BLaER1 treated with 17β-estradiol and CSF1 and Interleukin-3, amounts not matched to agents 10 nM and 100 nM (cell line): ENCODE data around the gene L3MBTL4.

ENCODE experiments used
- H3K27ac ChIP-seq, 11 experiments: shearing (Covaris generic); formaldehyde crosslinking; 2 replicates each; pipeline ENCODE4 v1.8.1; 2022
- H3K27me3 ChIP-seq, 11 experiments: shearing (Covaris generic); formaldehyde crosslinking; 2 replicates each; pipeline ENCODE4 v1.8.1; 2022
- H3K36me3 ChIP-seq, 11 experiments: shearing (Covaris generic); formaldehyde crosslinking; 2 replicates each; pipeline ENCODE4 v1.8.1; 2022
- H3K4me1 ChIP-seq, 10 experiments: shearing (Covaris generic); formaldehyde crosslinking; 2 replicates each; pipeline ENCODE4 v1.8.1; 2022
- H3K4me2 ChIP-seq, 11 experiments: shearing (Covaris generic); formaldehyde crosslinking; 2 replicates each; pipeline ENCODE4 v1.8.1; 2022
- H3K4me3 ChIP-seq, 10 experiments: shearing (Covaris generic); formaldehyde crosslinking; 2 replicates each; pipeline ENCODE4 v1.8.1; 2022
- H3K9ac ChIP-seq, 11 experiments: shearing (Covaris generic); formaldehyde crosslinking; 2 replicates each; pipeline ENCODE4 v1.8.1; 2022
- H3K9me3 ChIP-seq, 11 experiments: shearing (Covaris generic); formaldehyde crosslinking; replicated peaks in 1 of 11; 2 replicates each; pipeline ENCODE4 v1.8.1; 2022
- H4K20me1 ChIP-seq, 11 experiments: shearing (Covaris generic); formaldehyde crosslinking; 2 replicates each; pipeline ENCODE4 v1.8.1; 2022
- Cebpa-rat ChIP-seq, 11 experiments: shearing (Covaris generic); IDR thresholded peaks; 2 replicates each; pipeline ENCODE4 v1.8.1; 2022

Gene L3MBTL4

DNA sequence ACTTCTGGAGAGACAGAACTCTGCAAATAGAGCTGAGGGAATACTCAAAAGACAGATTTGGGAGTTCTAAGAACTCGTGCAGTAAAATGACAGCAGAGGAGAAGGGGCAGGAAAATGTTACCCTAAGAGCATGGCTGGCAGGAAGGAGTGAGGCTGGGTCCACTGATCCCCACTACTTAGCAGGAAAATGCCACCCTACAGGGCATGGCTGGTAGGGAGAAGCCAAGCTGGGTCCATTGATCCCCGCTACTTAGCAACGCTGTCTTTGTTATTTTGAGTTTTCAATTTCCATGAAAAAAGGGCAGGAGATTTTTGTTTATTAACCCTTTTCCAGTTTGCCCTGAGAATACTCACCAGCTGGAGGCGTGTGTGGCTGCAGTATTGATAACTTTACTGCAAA, 419.1 kb downstream of the L3MBTL4 start:
- Histone ChIP-seq H3K4me3 (no peak overlapping the region), H3K4me1 (peaks cover 0 to 6% (median 0%) of the 10 kb centered on the region in 10 experiments; a peak in 1 of 20 replicates), H3K9me3 (peaks cover 5 to 12% (median 9%) of the 10 kb centered on the region in 11 experiments; a peak in 21 of 22 replicates), H4K20me1 (no peaks in the 10 kb centered on the region), H3K27ac (no peak overlapping the region), H3K36me3 (no peaks in the 10 kb centered on the region; a peak in 1 of 22 replicates), H3K9ac (no peak overlapping the region), H3K4me2 (no peak overlapping the region), H3K27me3 (no peaks in the 10 kb centered on the region)
- no peak for TF ChIP-seq Cebpa-rat (IDR thresholded peaks at IDR 0.05)

- Histone ChIP-seq H3K4me2 (no peak overlapping the region), H3K4me3 (no peak overlapping the region), H4K20me1 (no peaks in the 10 kb centered on the region), H3K4me1 (0 out of 20 replicates have a peak, but pooled peaks cover 0 to 6% (median 0%) of the 10 kb centered on the region in 10 experiments), H3K9me3 (no peaks in the 10 kb centered on the region; a peak in 1 of 22 replicates), H3K9ac (no peak overlapping the region), H3K36me3 (no peaks in the 10 kb centered on the region), H3K27ac (no peak overlapping the region), H3K27me3 (no peaks in the 10 kb centered on the region)
- TF ChIP-seq Cebpa-rat (IDR thresholded peaks at IDR 0.05): no peak
These were observed 420.8 kb downstream of the L3MBTL4 start for GRCh38 chr18:5993938-5994337.

GRCh38 chr18:5992381-5992780, 422.3 kb downstream of the L3MBTL4 start:
- TF ChIP-seq Cebpa-rat (IDR thresholded peaks at IDR 0.05): no peak
- H3K27me3 ChIP-seq: no peaks in the 10 kb centered on the region
- H3K9ac ChIP-seq: no peak overlapping the region
- H3K4me3 ChIP-seq: no peak overlapping the region
- no peak overlapping the region for H3K27ac ChIP-seq
- no peak overlapping the region for H3K4me2 ChIP-seq
- no peaks in the 10 kb centered on the region; a peak in 1 of 22 replicates for H3K9me3 ChIP-seq
- H3K4me1 ChIP-seq: no peaks in the 10 kb centered on the region
- H3K36me3 ChIP-seq: no peaks in the 10 kb centered on the region
- no peaks in the 10 kb centered on the region for H4K20me1 ChIP-seq

GRCh38 chr18:5987249-5987648, 427.5 kb downstream of the L3MBTL4 start:
- H3K4me1 ChIP-seq: peaks cover 0 to 11% (median 4%) of the 10 kb centered on the region in 10 experiments; a peak in 9 of 20 replicates
- no peaks in the 10 kb centered on the region for H3K27me3 ChIP-seq
- no peaks in the 10 kb centered on the region for H4K20me1 ChIP-seq
- H3K4me2 ChIP-seq: no peak overlapping the region
- no peak for TF ChIP-seq Cebpa-rat (IDR thresholded peaks at IDR 0.05)
- H3K4me3 ChIP-seq: no peak overlapping the region
- no peak overlapping the region for H3K9ac ChIP-seq
- H3K27ac ChIP-seq: no peak overlapping the region
- no peaks in the 10 kb centered on the region for H3K36me3 ChIP-seq
- H3K9me3 ChIP-seq: no peaks in the 10 kb centered on the region; a peak in 2 of 22 replicates

DNA sequence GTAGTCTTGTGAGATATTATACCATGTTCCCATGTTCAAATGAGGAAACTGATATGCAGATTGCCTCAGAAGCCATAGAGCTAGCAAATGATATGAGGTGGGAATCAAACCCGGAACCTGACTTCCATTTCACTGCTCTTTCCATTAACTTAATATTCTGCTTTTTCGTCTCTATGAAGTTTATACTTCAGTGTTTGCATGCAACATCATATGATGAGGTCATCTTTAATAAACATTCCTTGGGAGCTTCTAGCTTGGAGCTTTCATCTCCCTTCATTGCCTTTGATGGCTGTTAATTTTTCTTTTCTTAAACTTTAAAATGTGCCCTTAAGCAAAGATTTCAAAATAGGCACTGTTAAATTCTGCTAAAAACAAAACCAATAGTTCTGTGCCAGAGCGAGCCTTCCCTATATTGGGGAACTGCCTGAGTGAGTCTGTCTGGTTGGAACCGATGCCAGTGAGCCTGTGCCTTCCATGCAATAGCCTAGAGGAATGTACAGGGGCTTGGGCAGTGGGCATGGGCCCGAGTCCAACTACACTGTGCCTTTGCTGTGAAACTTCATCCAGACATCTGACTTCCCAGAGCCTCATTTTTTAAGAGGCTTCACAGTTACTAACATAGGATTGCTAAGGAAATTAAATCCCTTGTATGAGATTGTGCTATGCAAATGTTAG, 428.3 kb downstream of the L3MBTL4 start:
- H4K20me1 ChIP-seq: no peaks in the 10 kb centered on the region
- TF ChIP-seq Cebpa-rat (IDR thresholded peaks at IDR 0.05): no peak

GRCh38 chr18:5984245-5984644, 430.5 kb downstream of the L3MBTL4 start:
- no peak overlapping the region for H3K4me3 ChIP-seq
- peaks cover 0 to 12% (median 8%) of the 10 kb centered on the region in 10 experiments; a peak in 11 of 20 replicates for H3K4me1 ChIP-seq
- no peaks in the 10 kb centered on the region; a peak in 1 of 22 replicates for H3K9me3 ChIP-seq
- H4K20me1 ChIP-seq: no peaks in the 10 kb centered on the region
- no peaks in the 10 kb centered on the region for H3K27me3 ChIP-seq
- 0 out of 22 replicates have a peak overlapping the region, but pooled peaks of 1 of the 11 experiments have one; percentile 30 for H3K4me2 ChIP-seq
- no peak for TF ChIP-seq Cebpa-rat (IDR thresholded peaks at IDR 0.05)
- no peak overlapping the region for H3K9ac ChIP-seq
- no peaks in the 10 kb centered on the region for H3K36me3 ChIP-seq
- no peak overlapping the region for H3K27ac ChIP-seq

More for the DNA sequence above, 428.3 kb downstream of the L3MBTL4 start:
- peaks cover 0 to 12% (median 8%) of the 10 kb centered on the region in 10 experiments; a peak in 9 of 20 replicates for H3K4me1 ChIP-seq
- no peak overlapping the region for H3K27ac ChIP-seq
- no peaks in the 10 kb centered on the region for H3K27me3 ChIP-seq
- H3K4me2 ChIP-seq: no peak overlapping the region
- H3K36me3 ChIP-seq: no peaks in the 10 kb centered on the region
- H3K9me3 ChIP-seq: no peaks in the 10 kb centered on the region; a peak in 1 of 22 replicates
- no peak overlapping the region for H3K4me3 ChIP-seq
- no peak overlapping the region for H3K9ac ChIP-seq

DNA sequence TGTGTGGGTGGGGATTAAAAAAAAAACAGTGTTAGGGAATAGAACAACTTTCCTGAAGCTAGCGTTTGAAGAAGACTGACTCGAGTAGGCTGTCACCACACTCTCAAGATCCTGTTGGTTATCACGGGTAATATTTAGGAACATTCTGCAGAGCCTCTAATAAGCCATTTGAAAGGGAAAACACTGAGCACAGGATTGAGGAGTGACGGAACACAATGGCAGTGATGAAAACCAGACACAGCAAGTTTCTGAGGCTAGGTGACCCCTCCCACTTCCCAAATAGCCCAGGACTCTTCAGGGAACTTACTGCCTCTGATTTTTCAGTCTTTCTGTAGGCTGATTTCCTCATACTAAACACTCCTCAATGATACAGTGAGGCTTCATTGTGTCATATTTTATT, 431.2 kb downstream of the L3MBTL4 start:
- peak overlapping the region in 2 of 11 experiments; percentile 15 to 30; a peak in 3 of 22 replicates for H3K4me2 ChIP-seq
- H3K36me3 ChIP-seq: no peaks in the 10 kb centered on the region
- no peaks in the 10 kb centered on the region; a peak in 1 of 22 replicates for H3K9me3 ChIP-seq
- no peak for TF ChIP-seq Cebpa-rat (IDR thresholded peaks at IDR 0.05)
- H3K27me3 ChIP-seq: no peaks in the 10 kb centered on the region
- peaks cover 6 to 15% (median 8%) of the 10 kb centered on the region in 10 experiments; a peak in 15 of 20 replicates for H3K4me1 ChIP-seq
- H3K4me3 ChIP-seq: no peak overlapping the region
- no peak overlapping the region for H3K9ac ChIP-seq
- no peaks in the 10 kb centered on the region for H4K20me1 ChIP-seq
- H3K27ac ChIP-seq: no peak overlapping the region

DNA sequence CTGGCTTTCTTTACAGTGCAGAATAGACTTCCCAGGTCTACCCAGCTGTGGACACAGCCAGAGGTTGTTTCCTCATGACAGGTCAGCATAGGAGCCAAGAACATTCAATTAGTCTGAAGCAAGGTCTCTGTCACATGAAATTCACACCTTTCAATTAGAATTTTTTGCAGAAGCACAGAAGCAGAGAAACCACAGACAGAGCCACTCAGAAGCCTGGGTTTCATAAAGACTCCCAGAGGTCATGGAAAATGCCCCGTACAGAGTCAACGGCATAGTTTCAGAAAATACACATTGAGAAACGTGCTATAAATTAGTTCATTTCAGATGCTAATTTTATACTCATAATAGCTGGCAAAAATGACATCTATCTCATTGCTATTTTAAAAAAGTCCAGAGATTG, 432.4 kb downstream of the L3MBTL4 start:
- no peaks in the 10 kb centered on the region; a peak in 1 of 22 replicates for H3K9me3 ChIP-seq
- no peak overlapping the region for H3K9ac ChIP-seq
- no peak overlapping the region for H3K4me3 ChIP-seq
- H3K4me2 ChIP-seq: peak overlapping the region in 5 of 11 experiments; percentile 1 to 40 (median 27); a peak in 6 of 22 replicates
- no peaks in the 10 kb centered on the region for H4K20me1 ChIP-seq
- H3K36me3 ChIP-seq: no peaks in the 10 kb centered on the region
- H3K27ac ChIP-seq: no peak overlapping the region
- H3K27me3 ChIP-seq: no peaks in the 10 kb centered on the region
- peaks cover 13 to 25% (median 16%) of the 10 kb centered on the region in 10 experiments for H3K4me1 ChIP-seq
- TF ChIP-seq Cebpa-rat (IDR thresholded peaks at IDR 0.05): no peak

GRCh38 chr18:5980721-5981120, 434.0 kb downstream of the L3MBTL4 start:
- Histone ChIP-seq H3K9ac (no peak overlapping the region), H3K4me2 (no peak overlapping the region), H3K27ac (no peak overlapping the region), H3K4me3 (no peak overlapping the region), H3K27me3 (no peaks in the 10 kb centered on the region), H4K20me1 (no peaks in the 10 kb centered on the region), H3K4me1 (peaks cover 28 to 41% (median 32%) of the 10 kb centered on the region in 10 experiments), H3K9me3 (no peaks in the 10 kb centered on the region; a peak in 1 of 22 replicates), H3K36me3 (no peaks in the 10 kb centered on the region)
- TF ChIP-seq Cebpa-rat (IDR thresholded peaks at IDR 0.05): no peak
